ENCODE data around the gene GALR3.
A peak's percentile ranks its signal among the peaks of the same experiment; 100 is the strongest.

DNA sequence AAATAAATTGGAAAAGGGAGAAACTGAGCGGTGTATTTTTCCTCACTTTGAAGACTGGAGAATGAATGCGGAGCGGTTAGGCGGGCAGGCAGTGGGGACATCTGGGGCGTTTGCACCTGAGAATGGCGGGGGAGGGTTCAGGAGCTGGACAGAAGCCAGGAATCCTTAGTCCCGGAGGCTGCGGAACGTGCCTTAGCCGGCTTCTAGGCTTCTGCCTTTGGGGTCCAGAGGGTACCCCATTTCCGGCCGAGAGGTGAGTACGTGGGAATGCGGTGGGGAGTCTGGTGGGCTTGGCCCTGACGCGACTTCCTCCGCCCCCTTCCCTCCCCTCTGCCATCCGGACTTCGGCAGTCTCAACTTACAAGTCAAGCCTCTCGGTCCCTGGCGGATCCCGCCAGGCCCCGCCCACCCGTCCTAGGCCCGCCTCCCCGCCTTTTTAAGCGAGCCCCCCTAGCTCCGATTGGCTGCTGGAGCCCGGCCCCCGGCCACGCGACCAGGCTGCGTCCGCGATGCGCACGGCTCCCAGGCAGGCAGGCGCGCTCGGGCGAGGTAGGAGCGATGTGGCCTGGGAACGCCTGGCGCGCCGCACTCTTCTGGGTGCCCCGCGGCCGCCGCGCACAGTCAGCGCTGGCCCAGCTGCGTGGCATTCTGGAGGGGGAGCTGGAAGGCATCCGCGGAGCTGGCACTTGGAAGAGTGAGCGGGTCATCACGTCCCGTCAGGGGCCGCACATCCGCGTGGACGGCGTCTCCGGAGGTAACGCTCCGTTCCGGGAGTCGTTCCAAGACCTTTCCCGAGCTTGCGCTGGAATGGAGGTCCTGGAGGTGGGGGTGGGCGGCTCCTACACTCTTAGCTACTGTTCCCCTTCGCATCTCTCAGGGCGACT lies 15.5 kb upstream of the GALR3 start, which contains the start of gene GCAT:
- TF ChIP-seq LEF1 (IDR thresholded peaks at IDR 0.05; ENCODE audit: borderline replicate concordance) = no peak
- no peak for TF ChIP-seq TARDBP (IDR thresholded peaks at IDR 0.05)
- TF ChIP-seq SUZ12 (IDR thresholded peaks at IDR 0.05) = no peak
- no peak for TF ChIP-seq BHLHE40 (IDR thresholded peaks at IDR 0.05; ENCODE audit: borderline replicate concordance)
- TF ChIP-seq SP1 (IDR thresholded peaks at IDR 0.05) = no peak
- TF ChIP-seq FOXA1 (IDR thresholded peaks at IDR 0.05) = no peak
- TF ChIP-seq FOXK2 (IDR thresholded peaks at IDR 0.05) = no peak
- TF ChIP-seq CTBP1 (IDR thresholded peaks at IDR 0.05; ENCODE audit: borderline replicate concordance) = no peak; the same call in none of the 2 replicates
- no peak for TF ChIP-seq NFRKB (IDR thresholded peaks at IDR 0.05)
- no peak for TF ChIP-seq ELF4 (IDR thresholded peaks at IDR 0.05)
- no peak for TF ChIP-seq ARNT (IDR thresholded peaks at IDR 0.05)
- TF ChIP-seq, protein P1, sequence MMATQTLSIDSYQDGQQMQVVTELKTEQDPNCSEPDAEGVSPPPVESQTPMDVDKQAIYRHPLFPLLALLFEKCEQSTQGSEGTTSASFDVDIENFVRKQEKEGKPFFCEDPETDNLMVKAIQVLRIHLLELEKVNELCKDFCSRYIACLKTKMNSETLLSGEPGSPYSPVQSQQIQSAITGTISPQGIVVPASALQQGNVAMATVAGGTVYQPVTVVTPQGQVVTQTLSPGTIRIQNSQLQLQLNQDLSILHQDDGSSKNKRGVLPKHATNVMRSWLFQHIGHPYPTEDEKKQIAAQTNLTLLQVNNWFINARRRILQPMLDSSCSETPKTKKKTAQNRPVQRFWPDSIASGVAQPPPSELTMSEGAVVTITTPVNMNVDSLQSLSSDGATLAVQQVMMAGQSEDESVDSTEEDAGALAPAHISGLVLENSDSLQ (IDR thresholded peaks at IDR 0.05) = no peak
- TF ChIP-seq L3MBTL2 (conservative IDR thresholded peaks at IDR 0.05) = peak; percentile 83; the same call in 1 of the 2 replicates

Data from HEK293T (cell line).